Measurements from ENCODE around the gene CREG2.

DNA sequence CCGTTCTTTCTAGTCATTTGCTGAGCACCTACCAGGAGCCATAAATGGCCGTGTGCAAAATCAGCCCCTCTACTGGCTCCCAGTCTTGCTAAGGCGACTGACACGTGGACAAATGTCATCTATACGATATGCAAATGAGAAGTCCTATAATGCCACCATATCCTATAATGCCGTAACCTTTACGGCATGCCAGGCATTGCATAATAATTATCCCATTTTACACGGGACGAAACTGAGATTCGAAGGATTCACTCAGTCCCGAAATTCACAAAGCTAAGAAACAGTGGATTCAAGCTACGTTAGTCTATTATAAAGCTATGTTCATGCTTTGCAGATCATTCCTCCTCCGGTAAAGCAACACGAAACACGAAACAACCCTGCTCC, 44.7 kb downstream of the CREG2 start:
- TF ChIP-seq CTCF (IDR thresholded peaks at IDR 0.05) (no peak), POLR2A (IDR thresholded peaks at IDR 0.05) (no peak)
